ENCODE results near the gene CORIN. TPM values are rescaled to one million over a fixed set of nuclear protein-coding genes. Genes with fewer than 3 reads are reported as not detected.

Gene CORIN
- total and polyA plus RNA-seq, 2 donors (not counting 3 experiments of a cell fraction or from before 2014, with no cell fraction given), result 0.07 to 0.40 TPM

DNA sequence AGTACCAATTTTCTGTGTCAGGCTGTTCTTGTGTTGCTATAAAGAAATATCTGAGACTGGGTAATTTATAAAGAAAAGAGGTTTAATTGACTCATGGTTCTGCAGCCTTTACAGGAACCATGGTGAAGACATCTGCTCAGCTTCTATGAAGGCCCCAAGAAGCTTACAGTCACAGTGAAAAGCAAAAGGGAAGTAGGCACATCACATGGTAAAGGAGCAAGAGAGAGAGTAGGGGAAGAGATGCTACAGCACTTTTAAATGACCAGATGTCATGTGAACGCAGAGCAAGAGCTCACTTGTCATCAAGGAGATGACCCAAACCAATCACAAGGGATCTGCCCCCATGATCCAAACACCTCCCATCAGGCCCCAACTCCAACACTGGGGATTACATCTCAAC lies 178.5 kb downstream of the CORIN start:
- H3K36me3 ChIP-seq (ENCODE audit: control insufficient read depth in 2 of 2, extremely low read depth in 1 of 2, insufficient read depth in 2 of 2, low read length in 2 of 2), result no peaks in the 10 kb centered on the region
- no peak overlapping the region for H3K4me3 ChIP-seq (replicated peaks in 1 of 3; ENCODE audit: insufficient read depth in 1 of 3, low read depth in 1 of 3, low read length in 3 of 3)
- H3K27me3 ChIP-seq (ENCODE audit: control insufficient read depth in 2 of 2, insufficient read depth in 2 of 2, low read length in 2 of 2), result peaks cover 2 to 4% of the 10 kb centered on the region in 2 experiments
- H3K4me1 ChIP-seq (ENCODE audit: control insufficient read depth, extremely low read depth, insufficient read depth, low read length), result no peaks in the 10 kb centered on the region
- H3K4me2 ChIP-seq (ENCODE audit: insufficient read depth, low read length), result no peak overlapping the region
- H2AFZ ChIP-seq (ENCODE audit: low read depth, low read length), result no peak overlapping the region
- dilution Hi-C loops (cut with MboI; ENCODE audit: extremely low pct_ligation_motif_present, low sequenced_read_pairs) (no loop called here), intact Hi-C loops (cut with micrococcal nuclease) (no loop called here)
- no peaks in the 10 kb centered on the region for H3K9me1 ChIP-seq (replicated peaks; ENCODE audit: control insufficient read depth, extremely low read depth, insufficient read depth, low read length)
- H3K9me3 ChIP-seq (replicated peaks; ENCODE audit: control insufficient read depth, insufficient read depth, low read length), result no peaks in the 10 kb centered on the region
- no peaks in the 10 kb centered on the region for H4K20me1 ChIP-seq (replicated peaks; ENCODE audit: control insufficient read depth, extremely low read depth, insufficient read depth, low read length)
- no peak overlapping the region for H3K27ac ChIP-seq (ENCODE audit: insufficient read depth, low read depth, low read length)
- CTCF ChIA-PET, result no interaction called here
- no peaks in the 10 kb centered on the region for H3K79me2 ChIP-seq (ENCODE audit: control insufficient read depth, insufficient read depth, low read length)
- no TSS peak for BruUV-seq (replicated peaks)
- no peak overlapping the region for H3K9ac ChIP-seq (replicated peaks; ENCODE audit: extremely low read depth, insufficient read depth, low read length)
- no peak for DNase-seq (ENCODE audit: low read depth, low spot score)
- POLR2A ChIA-PET, result no interaction called here
- no peak for FAIRE-seq
- no peak for TF ChIP-seq GATA2 (IDR thresholded peaks at IDR 0.05; ENCODE audit: insufficient read depth, insufficient read length, low read depth, low read length)

DNA sequence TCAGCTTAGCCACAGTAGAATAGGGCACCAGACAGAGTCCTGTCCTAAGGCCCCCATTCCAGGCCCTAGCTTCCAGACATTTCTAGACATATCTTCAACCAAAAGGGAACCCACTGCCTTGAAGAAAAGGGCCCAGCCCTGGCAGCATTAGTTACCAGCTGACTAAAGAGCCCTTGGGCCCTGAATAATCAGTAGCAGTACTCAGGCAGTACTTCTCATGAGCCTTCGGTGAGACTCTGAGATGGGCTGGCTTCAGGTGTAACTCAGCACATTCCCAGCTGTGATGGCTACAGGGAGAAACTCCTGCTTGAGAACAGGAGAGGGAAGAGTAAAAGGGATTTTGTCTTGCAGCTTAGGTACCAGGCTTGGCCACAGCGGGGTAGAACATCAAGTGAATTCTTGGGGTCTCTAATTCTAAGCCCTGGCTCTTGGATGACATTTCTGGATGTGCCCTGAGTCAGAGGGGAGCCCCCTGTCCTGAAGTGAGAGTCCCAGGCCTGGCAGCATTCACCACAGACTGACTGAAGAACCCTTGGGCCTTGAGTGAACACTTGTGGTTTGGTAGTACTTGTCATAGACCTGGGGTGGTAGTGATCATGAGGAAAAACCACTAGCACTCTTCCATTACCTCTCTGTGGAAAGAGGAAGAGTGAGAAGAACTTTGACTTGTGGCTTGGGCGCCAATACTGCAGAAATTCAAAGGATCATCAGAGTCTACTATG lies 182.7 kb downstream of the CORIN start:
- FAIRE-seq (no peak), DNase-seq (ENCODE audit: low read depth, low spot score) (no peak)
- Histone ChIP-seq H3K4me3 (replicated peaks in 1 of 3; ENCODE audit: insufficient read depth in 1 of 3, low read depth in 1 of 3, low read length in 3 of 3) (no peak overlapping the region), H3K27me3 (ENCODE audit: control insufficient read depth in 2 of 2, insufficient read depth in 2 of 2, low read length in 2 of 2) (peaks cover 5 to 14% of the 10 kb centered on the region in 2 experiments), H3K4me2 (ENCODE audit: insufficient read depth, low read length) (no peak overlapping the region), H3K9me1 (replicated peaks; ENCODE audit: control insufficient read depth, extremely low read depth, insufficient read depth, low read length) (no peaks in the 10 kb centered on the region), H4K20me1 (replicated peaks; ENCODE audit: control insufficient read depth, extremely low read depth, insufficient read depth, low read length) (no peaks in the 10 kb centered on the region), H2AFZ (ENCODE audit: low read depth, low read length) (no peak overlapping the region), H3K9me3 (replicated peaks; ENCODE audit: control insufficient read depth, insufficient read depth, low read length) (no peaks in the 10 kb centered on the region), H3K27ac (ENCODE audit: insufficient read depth, low read depth, low read length) (no peak overlapping the region), H3K79me2 (ENCODE audit: control insufficient read depth, insufficient read depth, low read length) (no peaks in the 10 kb centered on the region), H3K36me3 (ENCODE audit: control insufficient read depth in 2 of 2, extremely low read depth in 1 of 2, insufficient read depth in 2 of 2, low read length in 2 of 2) (no peaks in the 10 kb centered on the region), H3K4me1 (ENCODE audit: control insufficient read depth, extremely low read depth, insufficient read depth, low read length) (no peaks in the 10 kb centered on the region), H3K9ac (replicated peaks; ENCODE audit: extremely low read depth, insufficient read depth, low read length) (no peak overlapping the region)
- POLR2A ChIA-PET, result no interaction called here
- intact Hi-C loops (cut with micrococcal nuclease) (no loop called here), dilution Hi-C loops (cut with MboI; ENCODE audit: extremely low pct_ligation_motif_present, low sequenced_read_pairs) (no loop called here)
- no TSS peak for BruUV-seq (replicated peaks)
- TF ChIP-seq MYC (IDR thresholded peaks at IDR 0.05; ENCODE audit: low read depth, low read length) (no peak), FOS (IDR thresholded peaks at IDR 0.05; ENCODE audit: borderline replicate concordance, insufficient read depth, low read length) (no peak), GATA2 (IDR thresholded peaks at IDR 0.05; ENCODE audit: insufficient read depth, insufficient read length, low read depth, low read length) (no peak), EZH2 (IDR thresholded peaks at IDR 0.05; ENCODE audit: borderline replicate concordance, low read depth, low read length, severe bottlenecking) (no peak), POLR2A (IDR thresholded peaks at IDR 0.05; ENCODE audit: low read depth, low read length) (no peak)
- TF ChIP-seq, protein P1, sequence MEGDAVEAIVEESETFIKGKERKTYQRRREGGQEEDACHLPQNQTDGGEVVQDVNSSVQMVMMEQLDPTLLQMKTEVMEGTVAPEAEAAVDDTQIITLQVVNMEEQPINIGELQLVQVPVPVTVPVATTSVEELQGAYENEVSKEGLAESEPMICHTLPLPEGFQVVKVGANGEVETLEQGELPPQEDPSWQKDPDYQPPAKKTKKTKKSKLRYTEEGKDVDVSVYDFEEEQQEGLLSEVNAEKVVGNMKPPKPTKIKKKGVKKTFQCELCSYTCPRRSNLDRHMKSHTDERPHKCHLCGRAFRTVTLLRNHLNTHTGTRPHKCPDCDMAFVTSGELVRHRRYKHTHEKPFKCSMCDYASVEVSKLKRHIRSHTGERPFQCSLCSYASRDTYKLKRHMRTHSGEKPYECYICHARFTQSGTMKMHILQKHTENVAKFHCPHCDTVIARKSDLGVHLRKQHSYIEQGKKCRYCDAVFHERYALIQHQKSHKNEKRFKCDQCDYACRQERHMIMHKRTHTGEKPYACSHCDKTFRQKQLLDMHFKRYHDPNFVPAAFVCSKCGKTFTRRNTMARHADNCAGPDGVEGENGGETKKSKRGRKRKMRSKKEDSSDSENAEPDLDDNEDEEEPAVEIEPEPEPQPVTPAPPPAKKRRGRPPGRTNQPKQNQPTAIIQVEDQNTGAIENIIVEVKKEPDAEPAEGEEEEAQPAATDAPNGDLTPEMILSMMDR (IDR thresholded peaks at IDR 0.05; ENCODE audit: extremely low read depth in 1 of 2, insufficient read depth in 1 of 2, low read depth in 1 of 2, low read length in 2 of 2), result no peak
- TF ChIP-seq, protein P2, sequence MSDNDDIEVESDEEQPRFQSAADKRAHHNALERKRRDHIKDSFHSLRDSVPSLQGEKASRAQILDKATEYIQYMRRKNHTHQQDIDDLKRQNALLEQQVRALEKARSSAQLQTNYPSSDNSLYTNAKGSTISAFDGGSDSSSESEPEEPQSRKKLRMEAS (IDR thresholded peaks at IDR 0.05; ENCODE audit: insufficient read depth, insufficient read length), result no peak
- CTCF ChIA-PET, result interaction anchor here (1.3 kb wide), 1 partner anchor 14 kb away, joined by 3 read pairs; no protein-coding TSS in a partner anchor
